Retinal pigment epithelial cell (primary cell): ENCODE results near the gene RPS3.
"Not testable (repeated sequence)": the region's sequence is repeated elsewhere in the genome, so short reads cannot be mapped to it uniquely, and the experiment has no call there.

Source experiments
- DNase-seq: peaks from one replicate; pipeline ENCODE4 v3.0.0-alpha.2; 2010; ENCODE audit warnings: low read depth
- H3K4me3 ChIP-seq: 2 replicates; pipeline ENCODE4 v1.5.1; 2011; ENCODE audit warnings: mild to moderate bottlenecking, low read length, control low read depth, moderate library complexity
- TF ChIP-seq, protein P1 (sequence below): conservative IDR thresholded peaks from 2 replicates; pipeline ENCODE4 v1.5.1; 2011; ENCODE audit warnings: low read depth, low read length, control low read depth, inconsistent platforms

The RPS3 gene

DNA sequence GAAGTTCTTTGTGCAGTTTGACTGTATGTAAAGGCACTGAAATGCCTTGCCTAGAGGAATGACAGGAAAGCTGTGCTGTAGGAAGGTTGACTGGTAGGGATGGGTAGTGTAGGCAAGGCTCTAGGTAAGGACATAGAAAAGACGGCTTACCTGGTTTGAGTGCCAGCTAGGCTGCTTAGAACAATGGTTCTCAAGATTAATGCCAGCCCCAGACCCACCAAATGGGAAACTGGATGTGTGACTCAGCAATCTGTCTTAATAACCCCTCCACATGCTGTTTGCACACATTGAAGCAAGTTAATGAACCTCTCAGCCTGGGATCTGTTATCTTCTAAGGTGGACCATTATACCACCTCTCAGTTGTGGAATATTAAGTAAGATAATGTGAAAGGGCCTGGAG, 3.7 kb downstream of the RPS3 start:
- TF ChIP-seq, protein P1, sequence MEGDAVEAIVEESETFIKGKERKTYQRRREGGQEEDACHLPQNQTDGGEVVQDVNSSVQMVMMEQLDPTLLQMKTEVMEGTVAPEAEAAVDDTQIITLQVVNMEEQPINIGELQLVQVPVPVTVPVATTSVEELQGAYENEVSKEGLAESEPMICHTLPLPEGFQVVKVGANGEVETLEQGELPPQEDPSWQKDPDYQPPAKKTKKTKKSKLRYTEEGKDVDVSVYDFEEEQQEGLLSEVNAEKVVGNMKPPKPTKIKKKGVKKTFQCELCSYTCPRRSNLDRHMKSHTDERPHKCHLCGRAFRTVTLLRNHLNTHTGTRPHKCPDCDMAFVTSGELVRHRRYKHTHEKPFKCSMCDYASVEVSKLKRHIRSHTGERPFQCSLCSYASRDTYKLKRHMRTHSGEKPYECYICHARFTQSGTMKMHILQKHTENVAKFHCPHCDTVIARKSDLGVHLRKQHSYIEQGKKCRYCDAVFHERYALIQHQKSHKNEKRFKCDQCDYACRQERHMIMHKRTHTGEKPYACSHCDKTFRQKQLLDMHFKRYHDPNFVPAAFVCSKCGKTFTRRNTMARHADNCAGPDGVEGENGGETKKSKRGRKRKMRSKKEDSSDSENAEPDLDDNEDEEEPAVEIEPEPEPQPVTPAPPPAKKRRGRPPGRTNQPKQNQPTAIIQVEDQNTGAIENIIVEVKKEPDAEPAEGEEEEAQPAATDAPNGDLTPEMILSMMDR: no peak
- no peak for DNase-seq
- H3K4me3 ChIP-seq: no peak overlapping the region

DNA sequence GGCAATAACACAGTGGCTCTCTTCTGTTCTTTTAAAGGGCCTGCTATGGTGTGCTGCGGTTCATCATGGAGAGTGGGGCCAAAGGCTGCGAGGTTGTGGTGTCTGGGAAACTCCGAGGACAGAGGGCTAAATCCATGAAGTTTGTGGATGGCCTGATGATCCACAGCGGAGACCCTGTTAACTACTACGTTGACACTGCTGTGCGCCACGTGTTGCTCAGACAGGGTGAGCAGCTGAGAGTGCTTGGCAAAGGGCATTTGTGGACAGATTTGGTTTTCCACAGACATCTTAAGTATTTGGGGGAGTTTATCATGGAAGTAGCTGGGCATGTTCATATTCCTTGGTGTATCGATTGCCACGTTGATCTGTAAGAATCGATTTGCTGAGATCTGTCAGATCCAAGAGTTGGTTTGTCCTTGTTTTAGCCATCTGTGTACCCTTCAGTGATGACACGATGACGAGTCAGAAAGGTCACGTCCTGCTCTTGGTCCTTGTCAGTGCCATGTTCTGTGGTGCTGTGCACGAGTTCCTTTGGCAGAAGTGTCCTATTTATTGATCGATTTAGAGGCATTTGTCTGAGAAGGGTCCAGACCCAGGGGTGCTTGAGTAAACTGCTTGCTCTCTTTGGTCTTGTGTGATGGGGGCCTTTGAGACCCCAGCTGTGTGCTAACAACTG, 4.8 kb downstream of the RPS3 start:
- no peak overlapping the region for H3K4me3 ChIP-seq
- TF ChIP-seq, protein P1: no peak
- no peak for DNase-seq

DNA sequence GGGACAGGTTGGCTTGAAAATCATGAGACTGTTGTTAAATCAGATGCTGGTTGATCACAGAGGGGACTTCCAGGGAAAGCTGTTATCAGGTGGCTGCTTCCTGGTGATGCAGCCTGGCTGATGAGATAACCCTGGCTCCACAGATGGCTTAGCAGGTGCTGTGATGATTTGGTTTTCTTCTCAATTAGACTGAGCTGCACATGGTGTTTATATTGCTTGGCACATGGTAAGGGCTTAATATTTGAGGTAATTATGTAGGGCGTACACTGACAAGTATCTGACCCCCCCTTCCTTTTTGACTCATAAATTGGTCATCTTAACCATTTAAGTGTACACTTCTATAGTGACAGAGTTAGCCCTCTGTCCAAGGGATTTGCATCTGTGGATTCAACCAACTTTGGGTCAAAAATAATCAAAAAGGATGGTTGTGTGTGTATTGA, 7.0 kb downstream of the RPS3 start:
- DNase-seq: no peak

GRCh38 chr11:75408957-75409219, 9.6 kb downstream of the RPS3 start:
- DNase-seq: no peak
- H3K4me3 ChIP-seq: no peak overlapping the region
- TF ChIP-seq, protein P1: no peak

More for the DNA sequence above, 7.0 kb downstream of the RPS3 start:
- H3K4me3 ChIP-seq: no peak overlapping the region
- TF ChIP-seq, protein P1: no peak

DNA sequence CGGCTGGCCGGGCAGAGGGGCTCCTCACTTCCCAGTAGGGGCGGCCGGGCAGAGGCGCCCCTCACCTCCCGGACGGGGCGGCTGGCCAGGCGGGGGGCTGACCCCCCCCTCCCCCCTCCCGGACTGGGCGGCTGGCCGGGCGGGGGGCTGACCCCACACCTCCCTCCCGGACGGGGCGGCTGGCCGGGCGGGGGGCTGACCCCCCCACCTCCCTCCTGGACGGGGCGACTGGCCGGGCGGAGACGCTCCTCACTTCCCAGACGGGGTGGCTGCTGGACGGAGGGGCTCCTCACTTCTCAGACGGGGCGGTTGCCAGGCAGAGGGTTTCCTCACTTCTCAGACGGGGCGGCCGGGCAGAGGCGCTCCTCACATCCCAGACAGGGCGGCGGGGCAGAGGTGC, 10.7 kb downstream of the RPS3 start:
- DNase-seq, H3K4me3 ChIP-seq: not testable (repeated sequence)

GRCh38 chr11:75413146-75413545, 13.8 kb downstream of the RPS3 start:
- not testable (repeated sequence) for H3K4me3 ChIP-seq, DNase-seq

GRCh38 chr11:75413864-75414263, 14.5 kb downstream of the RPS3 start:
- TF ChIP-seq, protein P1: no peak
- H3K4me3 ChIP-seq: no peak overlapping the region
- no peak for DNase-seq

DNA sequence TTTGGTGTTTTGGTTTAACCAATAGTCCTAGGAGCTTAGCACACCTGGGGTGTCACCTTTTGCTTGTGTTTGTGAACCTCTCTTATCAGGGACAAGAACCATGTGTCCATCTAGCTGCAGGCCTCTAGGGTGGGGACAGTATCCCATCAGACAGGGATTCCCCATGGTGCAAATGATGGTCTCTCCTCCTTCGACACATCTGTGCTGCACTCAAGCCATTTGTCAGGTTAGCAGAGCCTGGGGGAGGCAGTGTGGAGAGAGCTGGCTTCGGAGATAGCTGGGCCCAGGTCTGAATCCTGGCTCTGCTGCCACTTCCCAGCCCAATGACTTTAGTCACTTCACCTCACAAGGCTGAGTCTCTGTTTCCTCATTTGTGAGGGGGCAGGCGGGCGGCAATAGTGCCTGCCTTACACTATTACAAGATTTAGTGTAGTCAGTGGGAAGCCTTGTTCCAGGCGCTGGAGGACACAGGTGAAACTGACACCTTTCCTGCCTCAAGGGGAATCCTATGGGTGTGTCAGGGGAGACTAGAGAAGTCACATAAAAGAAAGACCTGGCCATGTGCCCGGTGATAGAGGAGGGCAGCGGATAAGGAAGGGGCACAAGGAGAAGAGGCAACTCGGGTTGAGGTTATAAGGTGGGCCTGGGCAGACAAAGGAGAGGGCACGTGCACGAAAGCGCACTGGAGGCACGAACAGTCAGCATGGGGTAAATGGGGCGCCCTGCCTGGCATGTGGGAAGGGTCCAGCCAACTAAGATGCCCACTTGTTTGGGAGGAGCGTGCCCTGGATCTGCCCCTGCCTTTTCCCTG, 21.1 kb downstream of the RPS3 start:
- no peak for DNase-seq
- no peak overlapping the region for H3K4me3 ChIP-seq
- TF ChIP-seq, protein P1: no peak
